K562 (cell line): ENCODE data around the gene DCAF4. TPM values are rescaled to one million over a fixed set of nuclear protein-coding genes. Genes with fewer than 3 reads are reported as not detected.

Experiments used
- ATF7 ChIP-seq: fragments of 450-650 bp; IDR thresholded peaks from 2 replicates; pipeline ENCODE4 v1.7.1; 2014; ENCODE audit warnings: mild to moderate bottlenecking, moderate library complexity
- BMI1 ChIP-seq: fragments of 150-350 bp; IDR thresholded peaks from 2 replicates; pipeline ENCODE4 v1.6.1; 2014; ENCODE audit warnings: low read length
- ESRRB ChIP-seq: fragments of 250-450 bp; sonication (Bioruptor Pico); IDR thresholded peaks from 2 replicates; pipeline ENCODE4 v1.5.0; 2020; ENCODE audit warnings: mild to moderate bottlenecking, moderate library complexity, borderline replicate concordance
- EZH2 ChIP-seq: IDR thresholded peaks from 2 replicates; pipeline ENCODE4 v1.6.1; 2012; ENCODE audit warnings: low read depth, mild to moderate bottlenecking, inconsistent platforms, low read length, borderline replicate concordance
- HDAC2 ChIP-seq: fragments of 450-650 bp; IDR thresholded peaks from 2 replicates; pipeline ENCODE4 v1.6.1; 2016; ENCODE audit warnings: mild to moderate bottlenecking
- HNRNPL ChIP-seq: fragments of 200-400 bp; formaldehyde crosslinking; IDR thresholded peaks from 2 replicates; pipeline ENCODE4 v1.6.1; 2017; ENCODE audit warnings: low read depth, mild to moderate bottlenecking, low read length
- PHTF2 ChIP-seq: fragments of 250-450 bp; sonication (Bioruptor Pico); IDR thresholded peaks from 2 replicates; pipeline ENCODE4 v1.5.0; 2021; ENCODE audit warnings: mild to moderate bottlenecking
- POLR2A ChIP-seq: fragments of 450-650 bp; conservative IDR thresholded peaks from 2 replicates; pipeline ENCODE4 v1.6.1; 2016
- POLR2G ChIP-seq: fragments of 200-400 bp; formaldehyde crosslinking; IDR thresholded peaks from 2 replicates; pipeline ENCODE4 v1.6.1; 2017; ENCODE audit warnings: low read depth, mild to moderate bottlenecking, antibody characterized with exemption, low read length, moderate library complexity
- ZBTB1 ChIP-seq: sonication (generic); formaldehyde crosslinking; IDR thresholded peaks from 2 replicates; pipeline ENCODE4 v1.8.1; 2023; ENCODE audit warnings: missing genetic modification reagents, low read depth, mild to moderate bottlenecking, borderline replicate concordance
- ZC3H11A ChIP-seq: IDR thresholded peaks from 2 replicates; pipeline ENCODE4 v1.6.1; 2012; ENCODE audit warnings: low read depth, low read length, improper control_type of control experiment
- ZNF551 ChIP-seq: fragments of 250-450 bp; sonication (Bioruptor Pico); IDR thresholded peaks from 2 replicates; pipeline ENCODE4 v1.5.0; 2021; ENCODE audit warnings: mild to moderate bottlenecking, moderate library complexity
- ZNF717 ChIP-seq: fragments of 250-450 bp; sonication (Bioruptor Pico); IDR thresholded peaks from 2 replicates; pipeline ENCODE4 v1.5.0; 2021
- ZSCAN32 ChIP-seq: fragments of 450-650 bp; formaldehyde crosslinking; IDR thresholded peaks from 2 replicates; pipeline ENCODE4 v1.4.0; 2020; ENCODE audit warnings: mild to moderate bottlenecking, moderate library complexity
- polyA plus RNA-seq, 8 experiments: library from polyadenylated mRNA; depleted of rRNA in 4 of 8; stranded (reverse) in 5 of 8; unstranded in 3 of 8; fragments of >200 nt; fragmentation: Nextera tagmentation in 2 of 8; fragmentation: Illumina TruSeq in 1 of 8; extraction: Ambion mirVana in 2 of 8; extraction: Trizol in 1 of 8; gene quantifications; 2 replicates each; pipeline versions ENCODE4 v1.2.1 to v1.2.3, GENCODE V29; 2011 to 2014; ENCODE audit warnings: inconsistent platforms in 1 of 8, missing spikeins in 1 of 8
- total RNA-seq, 7 experiments: library from RNA; depleted of rRNA in 6 of 7; stranded (reverse); fragments of >200 nt in 6 of 7; fragmentation: Illumina TruSeq in 2 of 7; extraction: Trizol in 2 of 7; gene quantifications; 2 replicates each; pipeline versions ENCODE4 v1.2.1 to v1.2.3, GENCODE V29; 2011 to 2021; ENCODE audit warnings: low replicate concordance in 1 of 7
- TF ChIP-seq, protein P1 (sequence below): sonication (generic); formaldehyde crosslinking; IDR thresholded peaks from 2 replicates; pipeline ENCODE4 v1.8.0; 2023; ENCODE audit warnings: mild to moderate bottlenecking, missing genetic modification reagents
- TF ChIP-seq, protein P2 (sequence below): fragments of 250-450 bp; sonication (Bioruptor Pico); IDR thresholded peaks from 2 replicates; pipeline ENCODE4 v1.4.0; 2020; ENCODE audit warnings: mild to moderate bottlenecking, moderate library complexity
- TF ChIP-seq, protein P3 (sequence below): fragments of 250-450 bp; sonication (Bioruptor Pico); IDR thresholded peaks from 2 replicates; pipeline ENCODE4 v1.8.0; 2022; ENCODE audit warnings: inconsistent platforms
- TF ChIP-seq, protein P4 (sequence below): fragments of 200-400 bp; formaldehyde crosslinking; IDR thresholded peaks from 2 replicates; pipeline ENCODE4 v1.6.1; 2017; ENCODE audit warnings: mild to moderate bottlenecking, low read depth, low read length, moderate library complexity

DCAF4 gene
- total and polyA plus RNA-seq, 9 of the 15 experiments (the other 6 are each of a cell fraction or from before 2014, with no cell fraction given), result 2.7 to 49.2 (median 22.9) TPM

DNA sequence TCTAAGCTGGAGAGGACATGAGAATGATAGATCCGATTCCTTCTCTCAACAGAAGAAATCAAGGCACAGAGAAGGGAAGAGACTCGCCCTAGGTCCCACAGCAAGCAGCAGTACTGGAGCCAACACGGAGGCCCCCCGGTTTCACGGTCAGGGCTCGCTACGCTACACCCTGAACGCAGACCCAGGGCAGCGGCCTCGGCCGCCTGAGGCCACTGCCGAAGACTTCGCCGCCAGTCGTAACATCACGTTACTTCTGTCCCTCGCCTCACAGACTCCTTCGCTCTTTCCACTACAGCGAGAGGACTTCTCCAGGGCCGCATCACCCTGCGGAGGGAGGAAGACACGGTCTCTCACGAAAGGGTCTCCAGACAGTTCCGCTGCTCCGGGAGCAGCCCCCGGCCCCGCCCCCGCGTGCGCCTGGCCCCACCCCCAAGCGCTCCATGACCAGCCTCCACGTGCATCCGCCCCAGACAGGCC is 411 bp upstream of the DCAF4 start (continued):
- TF ChIP-seq, protein P1, sequence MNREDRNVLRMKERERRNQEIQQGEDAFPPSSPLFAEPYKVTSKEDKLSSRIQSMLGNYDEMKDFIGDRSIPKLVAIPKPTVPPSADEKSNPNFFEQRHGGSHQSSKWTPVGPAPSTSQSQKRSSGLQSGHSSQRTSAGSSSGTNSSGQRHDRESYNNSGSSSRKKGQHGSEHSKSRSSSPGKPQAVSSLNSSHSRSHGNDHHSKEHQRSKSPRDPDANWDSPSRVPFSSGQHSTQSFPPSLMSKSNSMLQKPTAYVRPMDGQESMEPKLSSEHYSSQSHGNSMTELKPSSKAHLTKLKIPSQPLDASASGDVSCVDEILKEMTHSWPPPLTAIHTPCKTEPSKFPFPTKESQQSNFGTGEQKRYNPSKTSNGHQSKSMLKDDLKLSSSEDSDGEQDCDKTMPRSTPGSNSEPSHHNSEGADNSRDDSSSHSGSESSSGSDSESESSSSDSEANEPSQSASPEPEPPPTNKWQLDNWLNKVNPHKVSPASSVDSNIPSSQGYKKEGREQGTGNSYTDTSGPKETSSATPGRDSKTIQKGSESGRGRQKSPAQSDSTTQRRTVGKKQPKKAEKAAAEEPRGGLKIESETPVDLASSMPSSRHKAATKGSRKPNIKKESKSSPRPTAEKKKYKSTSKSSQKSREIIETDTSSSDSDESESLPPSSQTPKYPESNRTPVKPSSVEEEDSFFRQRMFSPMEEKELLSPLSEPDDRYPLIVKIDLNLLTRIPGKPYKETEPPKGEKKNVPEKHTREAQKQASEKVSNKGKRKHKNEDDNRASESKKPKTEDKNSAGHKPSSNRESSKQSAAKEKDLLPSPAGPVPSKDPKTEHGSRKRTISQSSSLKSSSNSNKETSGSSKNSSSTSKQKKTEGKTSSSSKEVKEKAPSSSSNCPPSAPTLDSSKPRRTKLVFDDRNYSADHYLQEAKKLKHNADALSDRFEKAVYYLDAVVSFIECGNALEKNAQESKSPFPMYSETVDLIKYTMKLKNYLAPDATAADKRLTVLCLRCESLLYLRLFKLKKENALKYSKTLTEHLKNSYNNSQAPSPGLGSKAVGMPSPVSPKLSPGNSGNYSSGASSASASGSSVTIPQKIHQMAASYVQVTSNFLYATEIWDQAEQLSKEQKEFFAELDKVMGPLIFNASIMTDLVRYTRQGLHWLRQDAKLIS (CRISPR knock-in tag), result 0 out of 2 replicates have a peak, but pooled peaks have one; percentile 70
- TF ChIP-seq POLR2A (peak; percentile 74), ATF7 (no peak), ZBTB1 (CRISPR knock-in tag) (peak; percentile 34; the same call in 1 of the 2 replicates), ZC3H11A (no peak), ESRRB (CRISPR knock-in tag) (no peak), PHTF2 (CRISPR knock-in tag) (no peak), HNRNPL (no peak), EZH2 (no peak), ZNF717 (CRISPR knock-in tag) (no peak), ZSCAN32 (CRISPR knock-in tag) (no peak), HDAC2 (no peak), ZNF551 (CRISPR knock-in tag) (no peak), POLR2G (0 out of 2 replicates have a peak, but pooled peaks have one; percentile 43), BMI1 (no peak)
- TF ChIP-seq, protein P2, sequence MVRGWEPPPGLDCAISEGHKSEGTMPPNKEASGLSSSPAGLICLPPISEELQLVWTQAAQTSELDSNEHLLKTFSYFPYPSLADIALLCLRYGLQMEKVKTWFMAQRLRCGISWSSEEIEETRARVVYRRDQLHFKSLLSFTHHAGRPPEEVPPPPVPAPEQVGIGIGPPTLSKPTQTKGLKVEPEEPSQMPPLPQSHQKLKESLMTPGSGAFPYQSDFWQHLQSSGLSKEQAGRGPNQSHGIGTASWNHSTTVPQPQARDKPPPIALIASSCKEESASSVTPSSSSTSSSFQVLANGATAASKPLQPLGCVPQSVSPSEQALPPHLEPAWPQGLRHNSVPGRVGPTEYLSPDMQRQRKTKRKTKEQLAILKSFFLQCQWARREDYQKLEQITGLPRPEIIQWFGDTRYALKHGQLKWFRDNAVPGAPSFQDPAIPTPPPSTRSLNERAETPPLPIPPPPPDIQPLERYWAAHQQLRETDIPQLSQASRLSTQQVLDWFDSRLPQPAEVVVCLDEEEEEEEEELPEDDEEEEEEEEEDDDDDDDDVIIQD (CRISPR knock-in tag), result no peak
- TF ChIP-seq, protein P3, sequence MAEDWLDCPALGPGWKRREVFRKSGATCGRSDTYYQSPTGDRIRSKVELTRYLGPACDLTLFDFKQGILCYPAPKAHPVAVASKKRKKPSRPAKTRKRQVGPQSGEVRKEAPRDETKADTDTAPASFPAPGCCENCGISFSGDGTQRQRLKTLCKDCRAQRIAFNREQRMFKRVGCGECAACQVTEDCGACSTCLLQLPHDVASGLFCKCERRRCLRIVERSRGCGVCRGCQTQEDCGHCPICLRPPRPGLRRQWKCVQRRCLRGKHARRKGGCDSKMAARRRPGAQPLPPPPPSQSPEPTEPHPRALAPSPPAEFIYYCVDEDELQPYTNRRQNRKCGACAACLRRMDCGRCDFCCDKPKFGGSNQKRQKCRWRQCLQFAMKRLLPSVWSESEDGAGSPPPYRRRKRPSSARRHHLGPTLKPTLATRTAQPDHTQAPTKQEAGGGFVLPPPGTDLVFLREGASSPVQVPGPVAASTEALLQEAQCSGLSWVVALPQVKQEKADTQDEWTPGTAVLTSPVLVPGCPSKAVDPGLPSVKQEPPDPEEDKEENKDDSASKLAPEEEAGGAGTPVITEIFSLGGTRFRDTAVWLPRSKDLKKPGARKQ, result no peak
- TF ChIP-seq, protein P4, sequence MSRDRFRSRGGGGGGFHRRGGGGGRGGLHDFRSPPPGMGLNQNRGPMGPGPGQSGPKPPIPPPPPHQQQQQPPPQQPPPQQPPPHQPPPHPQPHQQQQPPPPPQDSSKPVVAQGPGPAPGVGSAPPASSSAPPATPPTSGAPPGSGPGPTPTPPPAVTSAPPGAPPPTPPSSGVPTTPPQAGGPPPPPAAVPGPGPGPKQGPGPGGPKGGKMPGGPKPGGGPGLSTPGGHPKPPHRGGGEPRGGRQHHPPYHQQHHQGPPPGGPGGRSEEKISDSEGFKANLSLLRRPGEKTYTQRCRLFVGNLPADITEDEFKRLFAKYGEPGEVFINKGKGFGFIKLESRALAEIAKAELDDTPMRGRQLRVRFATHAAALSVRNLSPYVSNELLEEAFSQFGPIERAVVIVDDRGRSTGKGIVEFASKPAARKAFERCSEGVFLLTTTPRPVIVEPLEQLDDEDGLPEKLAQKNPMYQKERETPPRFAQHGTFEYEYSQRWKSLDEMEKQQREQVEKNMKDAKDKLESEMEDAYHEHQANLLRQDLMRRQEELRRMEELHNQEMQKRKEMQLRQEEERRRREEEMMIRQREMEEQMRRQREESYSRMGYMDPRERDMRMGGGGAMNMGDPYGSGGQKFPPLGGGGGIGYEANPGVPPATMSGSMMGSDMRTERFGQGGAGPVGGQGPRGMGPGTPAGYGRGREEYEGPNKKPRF, result no peak
